HG03469 (cell line): ENCODE results near the gene CRACDL.

Experiments used
- ATAC-seq: cut with Tn5 transposase; IDR thresholded peaks from one replicate; pipeline ENCODE4 v1.9.1; 2021; ENCODE audit warnings: mild to moderate bottlenecking, moderate library complexity, moderate number of reproducible peaks; ENCODE audit not compliant: unreplicated experiment

CRACDL gene

DNA sequence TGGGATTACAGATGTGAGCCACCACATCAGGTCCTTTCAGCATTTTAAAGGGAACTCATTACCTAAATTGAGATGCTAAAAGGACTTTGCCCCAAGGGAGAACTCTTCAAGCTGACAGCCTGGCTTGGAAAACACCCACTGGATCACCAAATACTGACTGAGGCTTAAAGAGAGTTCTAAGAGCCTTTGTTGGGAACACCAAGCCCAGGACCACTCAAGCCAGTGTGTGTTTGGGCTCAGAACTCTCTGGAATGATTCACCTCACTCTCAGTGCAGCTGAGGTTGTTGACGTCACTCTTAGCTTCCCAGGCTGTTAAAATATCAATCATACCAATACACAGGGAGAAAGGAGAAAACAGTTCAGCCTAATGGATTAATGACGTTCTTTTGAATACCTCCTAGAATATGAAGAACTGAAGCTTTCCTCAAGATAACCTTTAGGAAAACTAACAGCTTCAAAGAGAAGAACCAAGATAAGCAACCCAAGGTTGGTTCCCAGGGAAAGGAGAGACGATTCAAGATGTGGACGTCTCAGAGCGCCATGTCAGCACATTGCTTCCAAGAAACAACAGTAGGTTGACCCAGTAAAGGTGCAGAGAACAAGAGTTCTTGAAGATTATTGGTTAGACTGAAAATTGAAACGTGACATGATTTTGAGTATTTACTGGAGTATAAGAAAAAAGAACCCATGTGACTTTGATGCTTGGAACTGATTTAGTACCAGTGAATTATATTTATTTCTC is 157.1 kb downstream of the CRACDL start:
- no peak for ATAC-seq

DNA sequence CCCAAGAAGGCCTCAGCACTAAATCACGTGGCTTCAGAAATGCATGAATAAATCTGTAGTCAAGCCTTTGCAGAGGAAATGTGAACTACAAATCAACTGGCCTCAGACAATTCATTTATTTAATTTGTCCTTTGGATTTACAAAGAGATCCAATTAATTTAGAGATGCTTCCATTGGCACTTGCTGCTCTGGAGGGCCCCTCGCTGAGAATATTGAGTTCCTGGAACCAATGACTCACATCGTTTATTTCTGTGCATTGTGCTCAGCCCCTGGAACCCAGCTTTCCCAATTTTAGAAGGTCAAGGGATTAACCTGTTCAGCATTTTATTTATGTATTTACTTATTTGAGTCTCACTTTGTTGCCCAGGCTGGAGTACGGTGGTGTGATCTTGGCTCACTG is 157.9 kb downstream of the CRACDL start:
- ATAC-seq: no peak

DNA sequence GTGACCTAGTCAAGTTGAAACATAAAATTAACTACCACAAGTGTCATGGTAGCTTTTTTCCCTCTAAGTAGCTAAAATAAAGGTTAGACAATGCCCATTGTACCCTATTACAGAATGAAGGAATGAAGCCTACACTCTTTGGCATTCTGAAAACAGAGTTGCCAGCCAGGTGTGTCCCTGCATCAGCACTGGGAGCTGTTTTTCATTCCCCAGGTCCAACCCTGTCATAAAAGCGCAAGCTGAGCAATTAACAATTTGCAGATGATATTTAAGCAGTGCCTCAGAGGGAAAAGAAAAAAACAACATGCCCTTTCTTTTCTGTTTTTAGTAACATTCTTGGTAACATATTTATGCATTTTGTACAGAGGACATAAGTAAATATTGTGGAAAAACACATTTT is 158.3 kb downstream of the CRACDL start:
- no peak for ATAC-seq

DNA sequence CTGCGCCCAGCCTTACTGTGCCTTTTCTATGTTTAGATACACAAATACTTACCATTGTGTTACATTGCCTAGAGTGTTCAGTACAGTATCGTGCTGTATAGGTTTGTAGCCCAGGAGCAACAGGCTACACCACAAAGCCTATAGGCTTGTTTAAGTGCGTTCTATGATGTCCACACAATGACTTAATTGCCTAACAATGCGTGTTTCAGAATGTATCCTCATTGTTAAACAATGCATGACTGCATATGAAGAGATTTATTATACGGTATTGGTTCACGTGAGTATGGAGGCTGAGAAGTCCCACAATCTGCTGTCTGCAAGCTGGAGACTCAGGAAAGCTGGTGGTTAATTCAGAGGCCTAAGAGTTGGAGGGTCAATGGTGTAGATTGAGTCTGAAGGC is 158.9 kb downstream of the CRACDL start:
- ATAC-seq: no peak

DNA sequence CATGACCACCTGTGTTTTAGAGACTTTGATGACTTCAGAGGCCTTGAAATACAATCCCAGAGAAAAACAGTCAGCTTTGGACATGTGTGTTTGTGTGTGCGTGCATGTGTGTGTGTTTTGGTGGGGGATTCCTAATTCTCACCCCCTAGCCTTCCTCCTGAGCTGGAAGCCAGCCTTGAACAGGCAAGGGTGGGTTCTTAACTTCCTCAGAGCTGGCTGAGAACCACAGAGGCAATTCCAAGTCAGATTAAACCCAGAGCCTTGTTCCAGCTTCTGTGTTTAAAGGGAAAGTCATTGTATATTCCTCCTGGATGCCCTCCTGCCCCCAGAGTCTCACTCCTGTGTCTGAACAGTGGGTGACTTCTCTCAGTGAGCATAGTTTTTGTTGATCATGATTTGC is 159.9 kb downstream of the CRACDL start:
- ATAC-seq: no peak

DNA sequence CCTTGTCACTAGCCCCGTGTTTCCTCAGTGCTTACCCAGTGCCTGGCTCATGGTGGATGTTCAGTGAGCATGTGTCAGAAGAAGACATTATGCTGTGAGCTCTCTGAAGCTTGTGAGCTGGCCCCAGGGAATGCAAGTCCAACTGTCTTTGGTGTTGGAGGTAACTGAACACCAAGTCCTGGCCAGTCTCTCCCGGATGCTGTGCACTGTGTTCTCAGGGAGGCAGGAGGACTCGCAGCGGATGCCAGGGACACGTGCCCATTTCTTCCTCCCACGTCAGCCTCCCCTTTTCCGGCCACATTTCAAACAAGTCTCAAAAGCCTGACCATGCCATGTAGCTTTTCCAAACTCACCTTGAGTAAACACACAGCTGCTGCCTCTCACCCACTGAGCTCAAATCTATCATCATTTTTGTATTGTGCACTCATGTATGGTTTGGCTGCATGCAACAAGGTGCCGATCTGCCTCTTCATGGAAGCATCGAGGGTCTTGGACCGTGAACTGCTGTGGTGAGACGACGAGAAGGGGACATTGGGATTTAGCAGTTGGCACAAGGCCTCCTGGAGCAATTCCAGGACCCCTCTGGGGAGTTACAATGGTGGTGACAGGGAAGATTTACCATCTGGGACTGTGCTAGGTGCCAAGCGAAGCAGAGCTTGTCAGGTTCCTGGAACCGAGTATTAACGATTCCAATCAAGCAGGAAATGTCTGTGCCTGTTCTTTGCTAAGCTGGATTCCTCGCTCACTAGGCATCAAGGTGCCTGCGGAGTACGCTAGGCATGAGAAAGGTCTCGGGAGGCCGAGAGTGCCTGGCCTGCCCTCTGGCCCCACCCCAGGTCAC is 160.7 kb downstream of the CRACDL start:
- no peak for ATAC-seq

DNA sequence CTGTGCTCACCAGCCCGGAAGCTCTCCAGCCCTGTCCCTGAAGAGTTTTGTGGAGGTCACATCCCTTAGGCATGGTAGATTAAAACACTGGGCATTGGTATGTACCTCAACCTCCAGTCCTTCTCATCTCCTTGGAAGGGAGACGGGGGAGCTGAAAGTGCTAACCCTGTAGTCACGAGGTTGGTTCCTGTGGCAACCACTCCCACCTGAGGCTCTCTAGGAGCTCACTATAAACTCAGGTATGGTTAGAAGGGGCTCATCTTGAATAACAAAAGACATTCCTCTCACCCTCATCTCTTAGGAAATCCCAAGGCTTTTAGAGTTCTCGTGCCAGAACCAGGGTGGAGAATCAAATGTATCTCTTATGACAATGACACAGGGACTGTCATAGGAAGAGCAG is 162.1 kb downstream of the CRACDL start:
- ATAC-seq: no peak

DNA sequence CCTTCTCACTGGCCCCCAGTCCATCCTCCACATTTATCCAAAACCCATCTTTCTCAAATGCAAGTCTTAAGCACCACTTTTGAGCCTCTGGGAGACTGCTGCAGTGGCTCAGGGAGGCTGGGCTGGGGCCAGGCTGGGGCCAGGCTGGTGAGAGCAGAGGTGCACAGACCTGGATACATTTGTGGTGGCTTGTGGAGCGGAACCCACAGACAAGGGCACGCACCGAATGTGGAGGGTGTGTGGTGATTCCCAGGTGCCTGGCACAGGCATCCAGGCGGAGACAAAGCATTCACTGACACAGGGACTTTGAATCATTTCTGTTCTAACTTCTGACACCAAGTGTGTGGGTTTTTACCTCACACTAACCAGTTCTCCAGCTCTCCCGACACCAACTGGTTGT is 162.9 kb downstream of the CRACDL start:
- ATAC-seq: no peak

DNA sequence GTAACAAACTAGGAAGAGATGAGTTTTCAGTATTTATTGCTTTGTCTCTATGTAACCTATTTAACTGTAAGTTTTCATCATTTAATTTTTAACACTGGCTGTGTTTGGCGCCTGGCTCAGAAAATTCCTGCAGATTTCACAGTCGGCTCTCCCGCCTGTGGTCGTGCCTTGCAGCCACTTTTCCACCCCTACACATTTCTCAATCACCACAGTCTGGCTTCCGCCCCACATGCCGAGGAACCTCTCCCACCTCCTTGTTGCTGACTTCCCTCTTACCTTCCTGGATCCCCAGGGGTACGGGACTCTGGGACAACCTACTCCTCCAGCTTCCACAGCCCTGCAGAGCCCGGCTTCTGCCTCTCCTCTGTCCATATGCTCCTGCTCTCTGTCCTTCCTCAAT is 163.5 kb downstream of the CRACDL start:
- no peak for ATAC-seq

DNA sequence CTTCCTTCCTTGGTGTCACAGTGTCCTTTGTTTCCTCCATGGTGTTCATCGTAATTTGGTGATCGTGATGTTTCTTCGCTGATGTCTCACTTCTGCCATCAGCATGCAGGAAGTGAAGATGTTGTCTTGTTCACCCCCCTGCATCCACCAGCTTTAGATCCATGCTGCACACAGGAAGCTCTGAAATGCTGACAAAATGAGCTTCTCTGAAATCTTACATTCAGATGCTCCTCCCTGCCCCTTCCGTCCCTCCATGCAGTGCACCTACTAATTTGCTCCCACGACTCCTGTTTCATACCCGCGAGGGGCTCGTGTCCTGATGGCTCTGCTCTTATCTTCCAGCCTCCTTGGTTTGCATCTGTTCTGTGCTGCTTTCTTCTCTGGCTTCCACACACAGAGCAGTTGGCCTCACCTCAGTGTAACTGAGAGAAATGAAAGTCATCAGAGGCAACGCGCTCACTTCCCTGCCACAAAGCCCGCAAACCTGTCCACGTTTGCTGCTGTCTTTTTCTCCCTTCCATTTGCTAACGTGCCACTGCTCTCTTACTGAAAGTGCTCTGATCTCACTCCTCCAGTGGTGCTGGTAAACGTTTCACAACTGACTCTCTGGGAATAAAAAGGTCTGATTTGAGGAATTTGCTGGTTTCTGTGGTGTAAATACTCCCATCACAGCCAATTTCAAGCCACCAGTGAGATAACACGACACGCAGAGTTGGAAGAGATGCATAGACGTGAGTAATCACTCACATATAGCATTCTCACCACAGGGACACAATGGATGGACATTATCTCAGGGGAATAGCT is 164.1 kb downstream of the CRACDL start:
- ATAC-seq: no peak

DNA sequence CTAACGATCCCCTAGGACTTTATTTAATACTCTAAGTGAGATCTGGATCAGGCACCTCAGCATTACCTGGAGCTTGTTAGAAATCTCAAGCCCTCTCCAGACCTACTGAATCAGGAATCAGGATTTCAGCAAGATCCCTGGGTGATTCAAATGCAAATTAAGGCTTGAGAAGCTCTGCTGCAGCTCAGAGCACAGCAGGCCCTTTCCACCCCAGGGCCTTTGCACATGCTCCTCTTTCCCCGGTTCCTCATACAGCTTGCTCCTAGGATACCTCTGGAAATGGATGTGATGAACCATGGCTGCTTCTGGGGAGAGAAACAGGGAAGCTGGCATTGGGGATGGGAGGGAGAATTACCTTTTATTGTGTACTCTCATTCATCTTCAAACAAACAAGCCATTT is 164.8 kb downstream of the CRACDL start:
- ATAC-seq: no peak

DNA sequence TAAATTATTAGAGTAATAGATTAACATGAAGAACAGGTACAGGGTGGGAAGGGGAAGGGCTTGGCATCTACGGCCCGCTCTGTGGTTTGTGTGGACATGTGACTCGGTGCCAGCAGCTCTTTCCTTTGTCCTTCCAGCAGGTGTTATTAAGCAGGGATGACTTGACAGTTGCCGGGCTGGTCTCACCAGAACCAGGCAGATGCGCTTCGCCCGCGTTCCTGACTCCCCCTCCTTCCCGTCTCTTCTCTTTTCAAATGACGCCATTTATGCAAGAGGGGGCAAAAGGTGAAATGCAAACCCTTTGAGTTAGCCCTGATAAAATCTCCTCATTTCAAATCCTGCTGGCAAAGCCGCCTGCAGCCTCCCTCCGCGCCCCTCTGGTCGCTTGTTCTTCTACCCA is 166.2 kb downstream of the CRACDL start:
- no peak for ATAC-seq

DNA sequence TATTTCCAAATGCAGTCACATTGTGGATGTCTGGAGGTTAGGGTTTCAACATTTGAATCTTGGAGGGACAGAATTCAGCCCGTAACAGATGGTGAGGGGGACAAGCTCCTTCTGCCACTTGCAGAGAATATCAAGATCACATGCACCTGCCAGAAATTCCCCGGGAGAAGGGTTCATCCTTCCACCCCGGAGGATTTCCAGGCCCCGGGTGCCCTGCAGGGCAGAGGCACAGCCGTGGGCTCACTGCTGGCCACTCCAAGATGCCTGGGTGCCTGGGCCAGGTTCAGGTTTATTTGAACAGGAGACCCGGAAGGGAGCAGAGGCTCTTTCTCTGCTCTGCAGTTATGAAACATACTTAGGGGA is 166.9 kb downstream of the CRACDL start:
- no peak for ATAC-seq

DNA sequence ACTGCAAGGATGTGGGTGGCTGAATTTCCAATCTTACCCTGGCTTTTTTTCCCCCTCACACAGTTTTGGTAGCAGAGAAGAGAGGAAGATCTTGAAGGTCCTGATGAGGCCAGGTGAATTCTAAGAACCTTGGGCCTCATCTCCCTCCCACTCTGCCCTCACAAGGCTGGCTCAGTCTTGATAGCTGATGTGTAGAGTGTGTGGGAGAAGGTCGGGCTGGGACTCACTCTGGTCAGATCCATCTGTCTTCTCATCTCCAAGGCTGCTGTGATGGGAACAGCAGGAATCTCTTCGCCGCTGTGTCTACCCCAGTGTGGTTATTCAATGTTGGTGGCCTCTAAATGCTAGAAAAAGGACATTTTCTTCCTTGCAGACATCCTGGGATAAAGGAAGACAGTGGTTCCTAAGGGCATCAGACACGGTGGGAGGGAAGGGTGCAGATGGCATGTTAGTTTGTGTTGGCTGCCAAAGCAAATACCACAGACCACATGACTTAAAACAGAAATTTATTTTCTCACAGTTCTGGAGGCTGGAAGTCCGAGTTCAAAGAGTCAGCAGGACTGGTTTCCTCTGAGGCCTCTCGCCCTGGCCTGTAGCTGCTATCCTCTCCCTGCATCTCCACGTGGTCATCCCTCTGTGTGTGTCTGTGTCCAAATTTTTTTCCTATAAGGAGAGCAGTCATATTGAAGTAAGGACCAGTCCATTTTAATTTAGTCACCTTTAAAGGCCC is 167.5 kb downstream of the CRACDL start:
- no peak for ATAC-seq

DNA sequence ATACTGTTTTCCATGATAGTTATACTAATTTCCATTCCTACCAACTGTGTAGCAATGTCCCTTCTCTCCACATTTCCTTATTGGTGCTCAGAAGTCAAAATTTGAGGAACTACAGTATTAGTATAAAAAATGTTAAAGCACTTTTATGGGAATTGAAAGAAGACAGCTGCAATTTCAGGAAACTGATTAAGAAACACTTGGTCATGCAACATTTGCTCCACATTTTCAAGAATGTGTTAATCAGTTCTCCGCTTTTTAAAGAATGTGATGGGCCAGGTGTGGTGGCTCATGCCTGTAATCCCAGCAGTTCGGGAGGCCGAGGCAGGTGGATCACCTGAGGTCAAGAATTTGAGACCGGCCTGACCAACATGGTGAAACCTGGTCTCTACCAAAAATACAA is 171.5 kb downstream of the CRACDL start:
- ATAC-seq: no peak

DNA sequence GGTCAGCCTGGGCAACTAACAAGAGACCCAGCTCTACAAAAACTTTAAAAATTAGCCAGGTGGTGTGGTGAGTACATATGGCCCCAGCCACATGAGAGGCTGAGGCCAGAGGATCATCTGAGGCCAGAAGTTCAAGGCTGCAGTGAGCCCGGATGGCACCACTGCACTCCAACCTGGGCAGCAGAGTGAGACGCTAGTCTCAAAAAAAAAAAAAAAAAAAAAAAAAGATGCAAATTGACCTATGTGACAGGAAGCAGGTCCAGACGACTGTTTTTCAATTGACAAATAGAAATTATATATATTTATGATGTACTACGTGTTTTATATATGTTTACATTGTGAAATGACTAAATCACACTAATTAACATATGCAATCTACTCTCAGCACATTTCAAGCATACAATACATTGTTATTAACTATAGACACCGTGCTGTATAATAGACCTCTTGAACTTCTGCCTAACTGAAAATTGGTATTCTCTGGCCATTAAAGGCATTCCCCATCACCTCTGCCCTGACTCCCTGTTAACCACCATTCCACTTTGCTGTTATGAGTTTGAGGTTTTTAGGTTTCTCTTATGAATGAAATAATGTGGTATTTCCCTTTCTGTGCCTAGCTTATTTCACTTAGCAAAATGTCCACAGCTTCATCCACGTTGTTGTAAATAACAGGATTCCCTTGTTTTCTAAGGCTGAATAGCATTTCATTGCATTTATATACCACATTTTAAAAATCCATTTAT is 172.6 kb downstream of the CRACDL start:
- ATAC-seq: no peak

DNA sequence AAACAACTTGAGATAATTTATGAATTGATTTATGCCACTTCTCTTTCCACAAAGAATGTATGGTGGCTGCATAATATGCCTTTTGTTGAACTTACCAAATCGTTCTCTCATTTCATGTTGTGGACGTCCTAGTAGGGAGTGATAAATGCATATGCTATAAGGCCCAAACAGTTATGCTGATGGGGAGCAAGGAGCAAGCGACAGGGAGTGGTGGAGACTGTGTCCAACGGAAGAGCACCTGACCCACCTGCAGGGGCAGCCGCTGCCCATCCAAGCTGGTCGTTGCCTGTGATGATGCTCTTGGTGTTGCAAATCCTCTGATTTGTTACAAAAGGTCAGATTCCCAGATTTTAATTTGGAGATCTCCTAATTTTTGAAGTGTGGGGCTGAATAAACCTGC is 174.1 kb downstream of the CRACDL start:
- no peak for ATAC-seq

DNA sequence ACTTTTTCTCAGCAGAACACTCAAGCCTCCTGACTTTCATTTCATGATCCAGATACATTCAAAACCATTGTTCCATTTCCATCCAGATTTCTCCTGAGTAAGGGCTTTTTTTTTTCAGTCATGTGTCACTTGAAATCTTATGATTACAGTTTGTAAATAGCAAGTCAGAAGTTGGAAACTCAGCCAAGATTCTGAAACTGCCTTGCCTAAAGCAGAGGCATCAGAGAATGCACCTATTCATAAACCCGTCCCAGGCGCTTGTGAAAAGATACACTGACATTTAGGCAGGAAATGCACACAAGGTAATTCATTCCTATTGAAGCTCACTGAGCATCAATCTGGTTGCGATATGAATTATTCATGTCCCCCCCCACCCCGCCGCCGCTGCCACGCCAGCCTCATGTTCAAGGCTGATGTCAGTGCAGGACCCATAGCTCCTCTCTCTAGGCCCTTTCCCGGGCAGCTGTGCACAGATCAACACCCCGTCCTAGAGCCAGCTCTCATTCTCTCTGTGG is 174.7 kb downstream of the CRACDL start:
- no peak for ATAC-seq

DNA sequence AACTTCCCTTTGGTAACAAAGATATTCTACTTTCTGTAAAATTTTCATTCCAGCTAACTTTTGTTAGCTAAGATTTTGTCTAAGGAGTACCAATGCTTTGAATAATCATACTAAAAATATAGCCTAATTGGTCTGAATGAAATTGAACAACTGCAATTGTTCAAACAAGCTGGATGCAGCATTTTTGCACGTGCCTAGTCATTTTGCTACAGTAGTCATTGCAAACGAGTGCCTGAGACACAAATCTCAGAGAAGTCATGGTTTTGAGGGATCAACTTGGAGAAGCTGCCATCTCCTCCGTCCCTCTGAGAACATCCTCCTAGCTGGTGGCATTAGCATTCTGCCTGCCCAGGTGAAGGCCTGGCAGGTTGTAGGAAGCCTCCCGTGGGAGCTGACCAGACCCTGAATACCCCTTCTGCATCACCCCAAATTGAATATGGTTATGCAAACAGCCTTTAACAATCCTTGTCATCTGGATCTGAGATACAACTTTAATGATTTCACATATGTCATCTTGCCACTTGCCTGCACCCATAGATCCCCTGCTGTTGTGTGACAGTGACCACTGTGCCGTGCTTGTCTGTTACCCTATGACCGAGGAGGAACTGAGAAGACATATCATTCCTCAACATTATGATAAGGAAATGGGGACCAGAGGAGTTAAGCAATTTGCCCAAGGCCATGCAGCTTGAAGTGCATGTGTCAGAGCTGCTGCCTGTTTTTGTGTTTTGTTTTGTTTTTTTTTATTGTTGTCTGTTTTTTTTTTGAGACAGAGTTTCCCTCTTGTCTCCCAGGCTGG is 176.0 kb downstream of the CRACDL start:
- ATAC-seq: no peak
